Measurements from ENCODE around the gene NTM.

DNA sequence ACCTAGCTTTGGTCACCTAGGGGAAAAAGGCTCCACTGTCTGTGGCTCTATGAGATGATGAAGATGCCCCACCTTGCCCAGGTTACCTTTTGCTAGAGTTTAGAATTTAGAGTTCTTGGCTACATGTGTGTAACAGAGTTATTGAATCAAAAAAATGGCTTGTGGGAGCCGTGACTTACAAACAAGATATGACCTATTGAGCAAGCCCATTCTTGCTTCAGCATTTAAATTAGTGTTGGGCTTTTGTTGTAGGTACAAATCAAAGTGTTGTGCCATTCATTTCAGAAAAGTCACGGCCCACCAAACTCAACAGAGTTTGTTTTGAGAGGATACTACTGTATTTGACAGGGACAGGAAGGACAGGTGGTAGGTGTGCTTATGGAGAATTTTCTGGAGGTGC lies 768.8 kb downstream of the NTM start:
- TF ChIP-seq, protein P1, sequence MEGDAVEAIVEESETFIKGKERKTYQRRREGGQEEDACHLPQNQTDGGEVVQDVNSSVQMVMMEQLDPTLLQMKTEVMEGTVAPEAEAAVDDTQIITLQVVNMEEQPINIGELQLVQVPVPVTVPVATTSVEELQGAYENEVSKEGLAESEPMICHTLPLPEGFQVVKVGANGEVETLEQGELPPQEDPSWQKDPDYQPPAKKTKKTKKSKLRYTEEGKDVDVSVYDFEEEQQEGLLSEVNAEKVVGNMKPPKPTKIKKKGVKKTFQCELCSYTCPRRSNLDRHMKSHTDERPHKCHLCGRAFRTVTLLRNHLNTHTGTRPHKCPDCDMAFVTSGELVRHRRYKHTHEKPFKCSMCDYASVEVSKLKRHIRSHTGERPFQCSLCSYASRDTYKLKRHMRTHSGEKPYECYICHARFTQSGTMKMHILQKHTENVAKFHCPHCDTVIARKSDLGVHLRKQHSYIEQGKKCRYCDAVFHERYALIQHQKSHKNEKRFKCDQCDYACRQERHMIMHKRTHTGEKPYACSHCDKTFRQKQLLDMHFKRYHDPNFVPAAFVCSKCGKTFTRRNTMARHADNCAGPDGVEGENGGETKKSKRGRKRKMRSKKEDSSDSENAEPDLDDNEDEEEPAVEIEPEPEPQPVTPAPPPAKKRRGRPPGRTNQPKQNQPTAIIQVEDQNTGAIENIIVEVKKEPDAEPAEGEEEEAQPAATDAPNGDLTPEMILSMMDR (IDR thresholded peaks at IDR 0.05; ENCODE audit: low read depth, low read length, poor library complexity, severe bottlenecking) = no peak
- TF ChIP-seq EZH2phosphoT487 (IDR thresholded peaks at IDR 0.05; ENCODE audit: borderline replicate concordance, low read length) = no peak
